GM18505 (cell line): Measurements from ENCODE around the gene PAFAH2.

Source experiments
- ATAC-seq: cut with Tn5 transposase; IDR thresholded peaks from one replicate; pipeline ENCODE4 v1.9.1; 2021; ENCODE audit not compliant: unreplicated experiment
- POLR2A ChIP-seq: IDR thresholded peaks from 4 replicates; pipeline ENCODE4 v1.6.1; 2011; ENCODE audit warnings: borderline replicate concordance; ENCODE audit not compliant: insufficient read depth, insufficient read length; ENCODE audit errors: extremely low read depth

PAFAH2 gene

DNA sequence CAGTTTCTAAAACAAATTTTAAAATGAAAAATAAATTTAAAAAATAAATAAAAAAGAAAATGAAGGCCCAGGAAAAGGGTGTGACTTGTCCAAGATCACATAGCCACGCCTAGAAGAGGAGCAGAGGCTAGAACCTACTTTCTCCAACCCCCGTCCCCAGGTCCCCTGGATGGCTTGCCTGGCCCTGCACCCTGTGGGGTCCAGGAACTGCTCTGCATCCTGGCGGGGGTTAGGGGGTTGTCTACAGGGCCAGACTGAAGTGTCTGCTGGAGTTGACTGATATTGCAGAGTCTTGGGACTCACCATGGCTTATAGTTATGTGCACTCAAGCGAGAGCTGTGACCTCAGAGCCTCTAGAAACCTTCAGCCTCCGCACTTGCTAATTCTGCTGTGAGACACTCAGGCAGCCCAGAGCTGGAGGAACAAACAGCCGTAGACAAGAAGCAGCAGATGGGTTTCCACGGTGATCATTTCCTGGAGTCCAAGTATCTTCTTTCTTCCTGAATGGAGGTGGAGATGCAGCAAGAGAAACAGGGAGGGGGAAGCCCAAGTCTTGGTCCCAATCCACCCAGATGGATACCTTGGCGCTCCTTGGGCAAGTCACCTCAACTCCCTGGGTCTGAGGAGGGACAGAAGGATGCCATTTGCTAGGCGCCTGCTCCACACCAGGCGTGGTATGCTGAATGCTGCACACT lies 18.5 kb upstream of the PAFAH2 start:
- TF ChIP-seq POLR2A: no peak
- ATAC-seq: no peak

DNA sequence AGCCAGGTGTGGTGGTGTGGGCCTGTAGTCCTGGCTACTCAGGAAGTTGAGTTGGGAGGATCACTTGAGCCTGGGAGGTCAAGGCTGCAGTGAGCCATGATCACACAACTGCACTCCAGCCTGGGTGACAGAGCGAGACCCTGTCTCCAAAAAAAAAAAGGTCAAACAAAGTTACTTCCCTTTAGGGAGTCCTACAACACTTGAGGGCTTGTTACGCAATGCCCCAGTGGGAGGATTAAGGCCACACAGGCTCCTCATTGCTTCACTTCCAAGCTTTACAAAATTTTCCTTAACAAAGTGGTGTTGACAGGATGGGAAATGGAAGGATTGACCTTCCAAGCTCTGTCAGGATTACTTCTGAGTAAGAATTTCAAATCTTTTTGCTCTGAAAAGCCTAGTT lies 17.5 kb upstream of the PAFAH2 start:
- no peak for ATAC-seq
- no peak for TF ChIP-seq POLR2A

DNA sequence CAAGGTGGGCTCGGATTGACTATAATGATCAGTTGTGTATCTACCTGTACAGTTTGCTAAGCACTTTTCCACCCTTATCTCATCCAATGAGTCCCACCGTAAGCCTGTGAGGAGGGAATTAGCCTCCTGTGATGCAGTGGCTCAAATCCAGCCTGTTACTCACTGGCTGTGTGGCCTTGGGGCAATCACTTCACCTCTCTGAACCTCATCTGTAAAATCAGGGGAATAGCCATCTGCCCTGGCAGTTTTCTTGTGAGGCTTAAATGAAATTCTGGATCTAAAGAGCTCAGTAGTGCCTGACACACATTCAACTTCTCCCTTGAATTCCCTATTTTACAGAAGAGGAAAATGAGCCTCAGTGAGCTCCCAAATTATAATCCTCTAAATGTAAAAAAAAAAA lies 16.3 kb upstream of the PAFAH2 start:
- TF ChIP-seq POLR2A: no peak
- ATAC-seq: no peak

- ATAC-seq: no peak
- TF ChIP-seq POLR2A: no peak
Measured at GRCh38 chr1:26012864-26013263, 15.0 kb upstream of the PAFAH2 start.

DNA sequence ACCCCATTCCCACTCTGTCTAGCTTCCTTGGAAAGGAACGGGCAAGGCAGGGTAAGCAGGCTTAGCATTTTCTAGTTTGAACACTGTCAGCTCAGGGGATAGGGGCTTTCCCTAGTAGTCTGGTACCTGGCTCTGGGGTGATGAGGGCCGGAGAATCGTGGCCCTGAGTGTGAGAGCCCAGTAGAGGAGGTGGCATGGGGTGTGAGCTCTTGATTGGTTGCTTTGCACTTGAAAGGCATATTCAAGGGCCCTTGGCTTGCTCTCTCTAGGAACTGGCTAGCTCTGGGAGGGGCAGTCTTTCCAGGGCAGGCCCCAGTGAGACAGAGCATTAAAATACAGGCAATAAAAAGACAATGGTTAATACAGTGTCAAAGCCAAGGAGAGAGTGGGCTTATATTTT lies 13.0 kb upstream of the PAFAH2 start:
- no peak for ATAC-seq
- no peak for TF ChIP-seq POLR2A

GRCh38 chr1:26009796-26010447 lies 12.1 kb upstream of the PAFAH2 start:
- no peak for ATAC-seq
- no peak for TF ChIP-seq POLR2A

DNA sequence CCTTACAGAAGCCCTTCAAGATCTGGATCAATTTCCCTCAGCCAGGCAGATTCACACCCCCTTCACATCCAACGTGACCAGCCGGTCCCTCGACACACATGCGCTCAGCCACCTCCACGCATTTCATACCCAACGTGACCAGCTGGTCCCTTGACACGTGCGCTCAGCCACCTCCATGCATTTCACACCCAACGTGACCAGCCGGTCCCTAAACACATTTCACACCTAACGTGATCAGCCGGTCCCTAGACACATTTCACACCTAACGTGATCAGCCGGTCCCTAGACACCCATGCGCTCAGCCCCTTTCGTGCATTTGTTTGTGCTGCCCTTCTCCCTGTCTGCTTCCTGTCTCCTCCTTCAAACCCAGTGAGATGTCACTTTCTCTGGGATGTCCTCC lies 8.8 kb upstream of the PAFAH2 start:
- TF ChIP-seq POLR2A: no peak

GRCh38 chr1:26005434-26006105 lies 7.7 kb upstream of the PAFAH2 start:
- no peak for ATAC-seq
- TF ChIP-seq POLR2A: no peak

More for the DNA sequence above, 8.8 kb upstream of the PAFAH2 start:
- ATAC-seq: no peak

DNA sequence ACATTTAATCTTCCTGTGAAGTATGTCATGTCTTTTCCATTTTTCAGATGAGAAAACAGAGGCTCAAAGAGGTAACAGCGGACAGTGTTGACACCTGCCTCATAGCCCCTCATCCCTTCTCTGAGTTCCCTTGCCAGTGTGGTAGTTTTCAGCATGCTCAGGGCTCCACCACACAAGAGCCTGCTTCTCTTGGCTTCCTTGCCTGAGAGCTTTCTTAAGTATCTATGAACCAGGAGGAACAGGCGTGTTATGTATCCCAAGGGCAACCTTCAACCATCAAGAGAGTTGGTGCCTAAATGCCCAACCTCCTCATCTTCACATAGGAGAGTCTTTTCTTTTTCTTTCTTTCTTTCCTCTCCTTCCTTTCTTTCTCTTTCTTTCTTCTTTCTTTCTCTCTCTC lies 5.9 kb upstream of the PAFAH2 start:
- no peak for ATAC-seq
- no peak for TF ChIP-seq POLR2A

GRCh38 chr1:26003262-26003661 lies 5.4 kb upstream of the PAFAH2 start:
- TF ChIP-seq POLR2A: no peak
- no peak for ATAC-seq

GRCh38 chr1:25999041-25999800 lies 1.4 kb upstream of the PAFAH2 start:
- no peak for TF ChIP-seq POLR2A
- ATAC-seq: no peak

GRCh38 chr1:25996966-25997827 lies 666 bp downstream of the PAFAH2 start:
- no peak for TF ChIP-seq POLR2A
- ATAC-seq: peak; percentile 31
